ENCODE data around the gene SLC7A5. TPM values are rescaled to one million over a fixed set of nuclear protein-coding genes. Genes with fewer than 3 reads are reported as not detected.
A peak's percentile ranks its signal among the peaks of the same experiment; 100 is the strongest.
"Not testable (repeated sequence)": the region's sequence is repeated elsewhere in the genome, so short reads cannot be mapped to it uniquely, and the experiment has no call there.

Gene SLC7A5
- 15.0 TPM for polyA plus RNA-seq
- long read RNA-seq, donor 1, full-length matches to known transcripts, result 1 of 1 reads
- long read RNA-seq, donor 1, partial matches to known transcripts, result 0 of 1 reads
- long read RNA-seq, donor 1, other reads (novel, unspliced or antisense), result 0 of 1 reads
- long read RNA-seq, donor 2, full-length matches to known transcripts, result 5 of 5 reads
- long read RNA-seq, donor 2, partial matches to known transcripts, result 0 of 5 reads
- long read RNA-seq, donor 2, other reads (novel, unspliced or antisense), result 0 of 5 reads
- long read RNA-seq, donor 3, result 0 reads
- long read RNA-seq, donor 4, full-length matches to known transcripts, result 1 of 1 reads
- long read RNA-seq, donor 4, partial matches to known transcripts, result 0 of 1 reads
- long read RNA-seq, donor 4, other reads (novel, unspliced or antisense), result 0 of 1 reads
- long read RNA-seq, donor 5, result 0 reads
- long read RNA-seq, donor 6, full-length matches to known transcripts, result 2 of 2 reads
- long read RNA-seq, donor 6, partial matches to known transcripts, result 0 of 2 reads
- long read RNA-seq, donor 6, other reads (novel, unspliced or antisense), result 0 of 2 reads
- long read RNA-seq, donor 7, full-length matches to known transcripts, result 2 of 2 reads
- long read RNA-seq, donor 7, partial matches to known transcripts, result 0 of 2 reads
- long read RNA-seq, donor 7, other reads (novel, unspliced or antisense), result 0 of 2 reads
- long read RNA-seq, donor 8, full-length matches to known transcripts, result 2 of 10 reads
- long read RNA-seq, donor 8, partial matches to known transcripts, result 8 of 10 reads
- long read RNA-seq, donor 8, other reads (novel, unspliced or antisense), result 0 of 10 reads
- long read RNA-seq, donor 9, full-length matches to known transcripts, result 1 of 1 reads
- long read RNA-seq, donor 9, partial matches to known transcripts, result 0 of 1 reads
- long read RNA-seq, donor 9, other reads (novel, unspliced or antisense), result 0 of 1 reads
- long read RNA-seq, donor 10, full-length matches to known transcripts, result 1 of 1 reads
- long read RNA-seq, donor 10, partial matches to known transcripts, result 0 of 1 reads
- long read RNA-seq, donor 10, other reads (novel, unspliced or antisense), result 0 of 1 reads
- long read RNA-seq, donor 11, full-length matches to known transcripts, result 1 of 1 reads
- long read RNA-seq, donor 11, partial matches to known transcripts, result 0 of 1 reads
- long read RNA-seq, donor 11, other reads (novel, unspliced or antisense), result 0 of 1 reads

DNA sequence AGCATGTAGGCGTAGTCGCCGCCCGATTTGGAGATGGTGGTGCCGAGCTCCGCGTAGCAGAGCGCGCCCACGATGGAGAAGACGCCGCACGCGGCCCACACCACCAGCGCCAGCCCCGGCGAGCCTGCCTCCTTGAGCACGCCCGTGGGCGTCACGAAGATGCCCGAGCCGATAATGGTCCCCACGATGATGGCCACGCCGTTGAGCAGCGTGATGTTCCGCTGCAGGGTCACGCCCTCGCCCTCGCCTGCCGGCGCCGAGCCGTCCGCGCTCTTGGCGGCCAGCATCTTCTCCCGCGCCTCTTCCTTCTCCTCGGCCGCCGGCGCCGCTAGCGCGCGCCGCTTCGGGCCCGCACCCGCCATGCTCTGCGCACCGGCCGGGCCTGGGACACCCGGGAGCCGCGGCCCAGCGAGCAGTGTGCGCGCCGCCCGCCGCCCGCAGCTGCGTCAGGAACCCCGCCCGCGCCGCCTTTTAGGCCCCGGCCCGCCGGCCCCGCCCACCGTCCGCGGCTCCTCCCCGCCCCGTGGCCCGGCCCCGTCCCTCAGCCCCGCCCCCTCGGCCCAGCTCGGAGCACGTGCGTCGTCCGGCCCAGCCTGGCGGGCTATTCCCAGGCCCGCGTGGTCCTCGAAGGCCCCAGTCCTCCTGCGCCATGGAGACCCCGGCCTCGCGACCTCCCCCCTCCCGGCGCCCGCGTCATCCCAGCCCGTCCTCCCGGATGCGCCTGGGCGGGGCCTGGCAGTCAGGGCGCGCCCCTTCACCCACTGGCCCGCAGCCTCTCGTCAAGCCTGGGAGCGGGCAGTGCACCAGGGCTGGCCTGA is at the start of gene SLC7A5:
SLC7A5 (minus strand) TSS at position 447 of the 818 bp plus-strand sequence; CDS start at position 362, 85 bp downstream.
- peak in 1 of 2 donors; percentile 80 for DNase-seq
- no CpG with 5 or more reads among the region's 109 CpGs for WGBS (ENCODE audit: insufficient coverage, low lambda C conversion rate)
- Histone ChIP-seq H3K27ac (ENCODE audit: low read length) (peak within 1 kb of the TSS; percentile 92), H3K4me3 (ENCODE audit: low read length) (peak within 1 kb of the TSS; percentile 56), H3K4me1 (ENCODE audit: control insufficient read depth, insufficient read depth, low read length) (peaks cover 34% of the 10 kb centered on the region)
- H3K27me3 ChIP-seq (ENCODE audit: control insufficient read depth, insufficient read depth, low read length); H3K36me3 ChIP-seq (ENCODE audit: control insufficient read depth, insufficient read depth, low read length); H3K9me3 ChIP-seq (ENCODE audit: control insufficient read depth, low read depth, low read length): not testable (repeated sequence)

DNA sequence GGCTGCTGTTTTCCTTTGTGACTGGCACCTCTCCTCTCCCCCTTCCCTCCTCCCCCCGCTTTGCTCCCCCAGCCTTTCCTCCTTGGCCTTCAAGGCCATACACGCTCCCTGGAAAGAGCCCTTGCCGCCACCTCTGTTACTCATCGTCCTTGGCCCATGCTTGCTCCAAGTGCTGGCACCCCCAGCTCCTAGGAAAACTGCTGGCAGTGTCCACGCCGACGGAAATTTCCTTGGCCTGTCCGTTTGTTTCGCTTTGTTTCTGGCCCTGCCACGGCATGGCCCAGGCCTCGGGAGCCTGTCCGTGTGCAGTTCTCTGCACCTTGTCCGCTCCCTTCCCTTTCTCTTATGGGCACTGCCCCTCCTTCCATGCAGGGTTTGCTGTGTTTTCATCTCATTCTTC is 49.0 kb upstream of the SLC7A5 start:
- Histone ChIP-seq H3K9me3 (ENCODE audit: control insufficient read depth, low read depth, low read length) (no peaks in the 10 kb centered on the region), H3K4me3 (ENCODE audit: low read length) (no peak overlapping the region), H3K27me3 (ENCODE audit: control insufficient read depth, insufficient read depth, low read length) (no peaks in the 10 kb centered on the region), H3K27ac (ENCODE audit: low read length) (no peak overlapping the region), H3K4me1 (ENCODE audit: control insufficient read depth, insufficient read depth, low read length) (no peaks in the 10 kb centered on the region), H3K36me3 (ENCODE audit: control insufficient read depth, insufficient read depth, low read length) (no peaks in the 10 kb centered on the region)
- DNase-seq, result no peak
- WGBS (ENCODE audit: insufficient coverage, low lambda C conversion rate), result no CpG with 5 or more reads among the region's 13 CpGs

DNA sequence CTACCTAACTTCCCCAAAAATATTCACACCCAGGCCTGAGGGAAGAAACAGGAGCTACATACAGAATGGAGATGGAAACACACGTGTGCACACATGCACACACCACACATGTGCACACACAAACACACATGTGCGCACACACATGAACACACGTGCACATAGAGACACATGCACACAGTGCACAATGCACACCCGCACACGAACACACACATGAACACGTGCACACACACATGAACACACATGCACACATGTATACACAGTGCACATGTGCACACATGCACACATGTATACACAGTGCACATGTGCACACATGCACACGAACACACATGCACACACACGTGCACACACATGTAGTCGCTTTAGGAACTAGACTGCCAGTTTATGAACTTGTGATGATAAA is 48.2 kb upstream of the SLC7A5 start:
- no peak for DNase-seq
- WGBS (ENCODE audit: insufficient coverage, low lambda C conversion rate), result no CpG with 5 or more reads among the region's 9 CpGs
- Histone ChIP-seq H3K27ac (ENCODE audit: low read length) (no peak overlapping the region), H3K36me3 (ENCODE audit: control insufficient read depth, insufficient read depth, low read length) (no peaks in the 10 kb centered on the region), H3K9me3 (ENCODE audit: control insufficient read depth, low read depth, low read length) (no peaks in the 10 kb centered on the region), H3K4me3 (ENCODE audit: low read length) (no peak overlapping the region), H3K4me1 (ENCODE audit: control insufficient read depth, insufficient read depth, low read length) (no peaks in the 10 kb centered on the region), H3K27me3 (ENCODE audit: control insufficient read depth, insufficient read depth, low read length) (no peaks in the 10 kb centered on the region)

DNA sequence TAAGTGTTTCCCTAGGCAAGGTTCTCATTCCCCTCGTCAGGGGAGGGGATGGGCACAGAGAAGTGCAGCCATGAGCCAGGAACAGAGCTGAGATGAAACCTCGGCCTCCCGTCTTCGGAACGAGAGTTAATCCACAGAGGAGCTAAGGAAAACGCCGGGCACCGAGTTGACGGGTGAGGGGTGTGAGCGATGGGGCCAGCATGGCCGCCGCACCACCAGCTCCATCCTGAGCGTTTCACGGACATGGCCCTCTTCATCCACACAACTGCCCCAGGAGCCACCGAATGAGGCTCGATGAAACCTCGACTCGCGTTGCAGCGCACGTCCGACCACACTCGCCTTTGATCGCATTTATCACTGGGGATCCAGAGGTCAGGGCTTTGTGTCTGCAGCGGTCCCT is 45.5 kb upstream of the SLC7A5 start:
- no peak for DNase-seq
- 100% methylated on average over 1 of the region's 25 CpGs for WGBS (ENCODE audit: insufficient coverage, low lambda C conversion rate)
- H3K9me3 ChIP-seq (ENCODE audit: control insufficient read depth, low read depth, low read length), result no peaks in the 10 kb centered on the region
- no peaks in the 10 kb centered on the region for H3K27me3 ChIP-seq (ENCODE audit: control insufficient read depth, insufficient read depth, low read length)
- H3K27ac ChIP-seq (ENCODE audit: low read length), result no peak overlapping the region
- no peak overlapping the region for H3K4me3 ChIP-seq (ENCODE audit: low read length)
- H3K4me1 ChIP-seq (ENCODE audit: control insufficient read depth, insufficient read depth, low read length), result no peaks in the 10 kb centered on the region
- H3K36me3 ChIP-seq (ENCODE audit: control insufficient read depth, insufficient read depth, low read length), result no peaks in the 10 kb centered on the region

DNA sequence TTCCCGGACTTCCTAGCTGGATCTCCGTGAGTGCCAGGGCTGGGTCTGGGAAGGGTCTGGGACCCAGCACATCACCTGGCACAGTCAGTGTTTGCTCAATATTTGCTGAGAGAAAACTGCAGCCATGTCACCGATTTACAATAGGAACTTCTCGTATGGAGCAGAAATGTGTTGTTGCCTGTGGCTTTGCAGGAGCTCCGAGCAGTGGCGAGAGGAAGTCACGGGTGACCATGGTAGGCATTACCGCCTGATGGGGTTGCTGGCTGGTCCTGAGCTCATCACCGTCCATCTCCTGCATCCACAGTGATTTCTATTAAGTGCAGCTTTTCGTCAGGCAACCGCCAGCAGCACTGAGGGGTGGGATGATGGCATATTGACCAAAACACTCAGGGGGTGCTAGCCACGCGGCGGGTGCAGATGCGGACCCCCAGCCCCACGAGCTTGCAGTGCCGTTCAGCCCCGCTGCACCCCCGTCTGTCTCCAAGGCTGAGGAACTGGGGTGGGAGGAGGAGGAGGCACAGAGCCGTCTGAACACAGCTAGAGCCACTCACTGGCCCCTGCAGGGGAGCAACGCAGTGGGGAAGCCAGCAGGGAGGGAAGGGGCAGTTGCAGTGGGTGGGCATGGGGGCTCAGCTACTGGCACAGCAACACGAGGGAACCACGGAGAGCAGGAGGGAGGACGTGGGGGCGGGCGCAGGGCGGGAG is 44.9 kb upstream of the SLC7A5 start:
- no CpG with 5 or more reads among the region's 27 CpGs for WGBS (ENCODE audit: insufficient coverage, low lambda C conversion rate)

DNA sequence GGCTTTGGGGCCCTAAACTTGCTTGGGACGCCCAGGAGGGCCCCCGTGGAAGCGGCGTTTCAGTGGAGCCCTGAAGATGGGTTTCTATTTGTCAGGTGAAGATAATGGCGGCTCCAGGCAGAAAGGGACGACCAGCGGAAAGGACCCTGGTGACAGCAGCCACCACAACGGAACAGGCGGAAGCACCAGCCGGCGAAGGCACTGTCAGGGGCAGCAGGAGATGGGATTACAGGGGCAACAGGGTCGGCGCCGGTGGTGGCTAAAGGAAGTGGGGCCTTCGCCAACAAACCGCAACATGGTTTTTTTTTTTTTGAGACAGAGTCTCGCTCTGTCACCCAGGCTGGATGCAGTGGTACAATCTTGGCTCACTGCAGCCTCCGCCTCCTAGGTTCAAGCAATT is 43.4 kb upstream of the SLC7A5 start:
- not testable (repeated sequence) for H3K9me3 ChIP-seq (ENCODE audit: control insufficient read depth, low read depth, low read length); H3K4me1 ChIP-seq (ENCODE audit: control insufficient read depth, insufficient read depth, low read length); H3K27me3 ChIP-seq (ENCODE audit: control insufficient read depth, insufficient read depth, low read length); H3K4me3 ChIP-seq (ENCODE audit: low read length); DNase-seq; H3K27ac ChIP-seq (ENCODE audit: low read length); H3K36me3 ChIP-seq (ENCODE audit: control insufficient read depth, insufficient read depth, low read length)
- WGBS (ENCODE audit: insufficient coverage, low lambda C conversion rate), result no CpG with 5 or more reads among the region's 18 CpGs

More for the DNA sequence above, 44.9 kb upstream of the SLC7A5 start:
- H3K4me3 ChIP-seq (ENCODE audit: low read length); H3K27me3 ChIP-seq (ENCODE audit: control insufficient read depth, insufficient read depth, low read length); H3K36me3 ChIP-seq (ENCODE audit: control insufficient read depth, insufficient read depth, low read length); H3K4me1 ChIP-seq (ENCODE audit: control insufficient read depth, insufficient read depth, low read length); H3K27ac ChIP-seq (ENCODE audit: low read length); H3K9me3 ChIP-seq (ENCODE audit: control insufficient read depth, low read depth, low read length); DNase-seq: not testable (repeated sequence)

DNA sequence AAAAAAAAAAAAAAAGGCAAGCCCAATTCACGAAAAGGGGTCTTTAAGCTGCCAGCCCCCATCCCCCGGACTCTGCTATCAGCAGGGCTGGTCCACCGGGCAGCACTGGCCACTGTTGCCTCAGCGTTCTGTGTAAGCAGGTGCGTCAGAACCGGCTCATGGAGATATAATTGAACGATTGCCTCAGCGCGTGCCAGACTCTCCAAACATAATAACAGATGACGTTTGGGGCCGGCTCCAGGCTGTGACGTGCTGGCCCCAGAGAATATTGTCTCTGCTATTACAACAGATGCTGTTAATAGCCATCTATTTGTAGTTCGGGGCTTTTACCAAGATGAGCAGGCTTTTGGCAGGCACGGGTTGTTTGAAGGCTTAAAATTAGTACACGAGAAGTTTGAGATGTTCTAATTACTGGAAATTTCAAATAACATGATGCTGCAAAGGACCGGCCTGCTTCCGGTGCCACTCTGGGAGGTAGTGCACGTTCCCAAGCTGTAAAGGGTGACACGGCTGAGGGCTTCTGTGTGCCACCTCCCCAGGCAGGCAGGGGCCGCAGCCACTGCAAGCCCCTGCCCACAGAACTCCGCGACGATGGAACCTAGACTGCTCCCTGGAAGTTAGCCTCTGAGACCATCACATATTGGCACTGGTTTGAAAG is 41.9 kb upstream of the SLC7A5 start:
- H3K9me3 ChIP-seq (ENCODE audit: control insufficient read depth, low read depth, low read length); H3K36me3 ChIP-seq (ENCODE audit: control insufficient read depth, insufficient read depth, low read length); H3K4me1 ChIP-seq (ENCODE audit: control insufficient read depth, insufficient read depth, low read length); H3K4me3 ChIP-seq (ENCODE audit: low read length); H3K27me3 ChIP-seq (ENCODE audit: control insufficient read depth, insufficient read depth, low read length): not testable (repeated sequence)
- peak; percentile 20 to 43 for DNase-seq
- peak overlapping the region; percentile 3 for H3K27ac ChIP-seq (ENCODE audit: low read length)
- WGBS (ENCODE audit: insufficient coverage, low lambda C conversion rate), result no CpG with 5 or more reads among the region's 23 CpGs

DNA sequence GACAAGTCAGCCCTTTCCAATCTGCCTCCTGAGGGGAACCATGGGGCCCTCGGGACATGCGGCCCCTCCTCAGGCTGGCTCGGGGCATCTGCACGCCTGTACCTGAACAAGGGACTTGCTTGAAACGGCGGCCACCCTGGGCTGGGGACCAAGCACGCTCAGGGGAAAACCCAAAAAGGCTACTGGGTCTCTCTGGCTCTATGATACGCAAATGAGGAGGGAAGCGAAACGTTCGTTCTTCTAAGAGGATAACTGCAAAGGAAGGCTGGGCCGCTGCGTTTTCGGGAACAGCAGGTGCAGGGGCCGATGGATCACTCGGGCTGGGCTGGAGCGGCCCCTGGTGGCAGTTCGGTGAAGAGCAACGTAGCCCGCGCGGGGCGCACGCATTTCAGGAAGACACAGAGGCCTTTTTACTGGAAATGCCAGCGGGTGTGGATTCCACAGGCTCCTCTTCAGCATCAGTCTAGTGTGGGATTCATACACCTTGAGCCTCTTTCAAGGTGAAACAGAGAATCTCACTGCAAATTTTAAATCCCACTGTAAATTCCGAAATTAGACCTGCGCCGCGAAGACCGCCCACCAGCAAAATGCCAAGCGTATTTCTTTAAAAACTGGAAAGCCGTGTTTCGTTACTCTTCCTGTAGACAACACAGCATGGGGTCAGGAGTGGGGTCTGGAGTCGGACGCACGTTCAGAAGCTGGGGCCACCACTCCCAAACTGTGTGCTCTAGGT is 40.1 kb upstream of the SLC7A5 start:
- not testable (repeated sequence) for H3K27ac ChIP-seq (ENCODE audit: low read length); H3K4me1 ChIP-seq (ENCODE audit: control insufficient read depth, insufficient read depth, low read length); H3K27me3 ChIP-seq (ENCODE audit: control insufficient read depth, insufficient read depth, low read length); H3K4me3 ChIP-seq (ENCODE audit: low read length); H3K9me3 ChIP-seq (ENCODE audit: control insufficient read depth, low read depth, low read length); H3K36me3 ChIP-seq (ENCODE audit: control insufficient read depth, insufficient read depth, low read length)
- WGBS (ENCODE audit: insufficient coverage, low lambda C conversion rate), result 0% methylated on average over 1 of the region's 36 CpGs
- DNase-seq, result peak; percentile 26 to 47

Measured in large intestine (tissue), 12 donors.